Measurements from ENCODE around the gene PPP1R8.
A peak's percentile ranks its signal among the peaks of the same experiment; 100 is the strongest.

The PPP1R8 gene

DNA sequence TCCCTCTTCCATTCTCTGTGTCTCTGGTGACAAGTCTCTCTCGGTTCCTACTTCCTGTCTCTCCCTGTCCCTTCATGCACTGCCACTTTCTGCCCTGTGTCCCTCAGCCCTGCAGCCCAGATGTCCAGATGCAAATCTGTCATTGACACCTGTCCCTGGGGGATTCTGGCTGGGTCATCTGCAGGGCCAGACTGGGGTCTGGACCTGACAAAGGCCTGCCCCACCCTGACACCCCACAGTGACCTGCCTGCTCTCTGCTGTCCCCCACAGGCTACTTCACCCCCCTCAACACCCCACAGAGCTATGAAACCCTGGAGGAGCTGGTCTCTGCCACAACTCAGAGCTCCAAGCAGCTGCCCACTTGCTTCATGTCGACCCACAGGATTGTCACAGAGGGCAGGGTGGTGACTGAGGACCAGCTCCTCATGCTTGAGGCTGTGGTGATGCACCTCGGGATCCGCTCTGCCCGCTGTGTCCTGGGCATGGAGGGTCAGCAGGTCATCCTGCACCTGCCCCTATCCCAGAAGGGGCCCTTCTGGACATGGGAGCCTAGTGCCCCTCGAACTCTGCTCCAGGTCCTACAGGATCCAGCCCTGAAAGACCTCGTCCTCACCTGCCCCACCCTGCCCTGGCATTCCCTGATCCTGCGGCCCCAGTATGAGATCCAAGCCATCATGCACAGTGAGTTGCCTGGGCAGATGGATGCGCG, 48.9 kb downstream of the PPP1R8 start:
- H3K36me3 ChIP-seq (ENCODE audit: insufficient read depth, low read length) = peaks cover 32% of the 10 kb centered on the region; the same call in 1 of the 2 replicates
- H3K27me3 ChIP-seq (ENCODE audit: insufficient read depth, low read length) = no peaks in the 10 kb centered on the region
- H3K4me3 ChIP-seq (ENCODE audit: low read depth, low read length, poor library complexity, severe bottlenecking) = no peak overlapping the region
- H3F3A ChIP-seq (ENCODE audit: insufficient read depth, low read length) = no peaks in the 10 kb centered on the region
- H3K9me2 ChIP-seq (ENCODE audit: low read depth, low read length) = no peaks in the 10 kb centered on the region
- H3K4me1 ChIP-seq (ENCODE audit: insufficient read depth, low read length, severe bottlenecking) = peaks cover 49% of the 10 kb centered on the region
- TF ChIP-seq CTCF (IDR thresholded peaks at IDR 0.05; ENCODE audit: low read length) (no peak), EZH2 (IDR thresholded peaks at IDR 0.05; ENCODE audit: borderline replicate concordance, low read length) (no peak)
- H3K27ac ChIP-seq (ENCODE audit: low read depth, low read length, poor library complexity, severe bottlenecking) = no peak overlapping the region
- H2AFZ ChIP-seq (ENCODE audit: low read length) = no peak overlapping the region
- H3K4me2 ChIP-seq (ENCODE audit: low read length) = no peak overlapping the region
- H4K20me1 ChIP-seq (ENCODE audit: insufficient read depth, low read length) = no peaks in the 10 kb centered on the region
- no peaks in the 10 kb centered on the region for H3K79me2 ChIP-seq (ENCODE audit: insufficient read depth, low read length)
- no peak overlapping the region for H3K9ac ChIP-seq (ENCODE audit: low read length)
- no peaks in the 10 kb centered on the region for H3K9me3 ChIP-seq (ENCODE audit: low read length)

- H3K9me2 ChIP-seq (ENCODE audit: low read depth, low read length) = no peaks in the 10 kb centered on the region
- H3K27me3 ChIP-seq (ENCODE audit: insufficient read depth, low read length) = no peaks in the 10 kb centered on the region
- no peak for TF ChIP-seq EZH2 (IDR thresholded peaks at IDR 0.05; ENCODE audit: borderline replicate concordance, low read length)
- TF ChIP-seq CTCF (IDR thresholded peaks at IDR 0.05; ENCODE audit: low read length) = no peak
- H2AFZ ChIP-seq (ENCODE audit: low read length) = no peak overlapping the region
- peaks cover 45% of the 10 kb centered on the region for H3K4me1 ChIP-seq (ENCODE audit: insufficient read depth, low read length, severe bottlenecking)
- no peak overlapping the region for H3K4me3 ChIP-seq (ENCODE audit: low read depth, low read length, poor library complexity, severe bottlenecking)
- H4K20me1 ChIP-seq (ENCODE audit: insufficient read depth, low read length) = no peaks in the 10 kb centered on the region
- H3F3A ChIP-seq (ENCODE audit: insufficient read depth, low read length) = no peaks in the 10 kb centered on the region
- H3K27ac ChIP-seq (ENCODE audit: low read depth, low read length, poor library complexity, severe bottlenecking) = no peak overlapping the region
- peaks cover 46% of the 10 kb centered on the region for H3K36me3 ChIP-seq (ENCODE audit: insufficient read depth, low read length)
- H3K4me2 ChIP-seq (ENCODE audit: low read length) = no peak overlapping the region
- H3K79me2 ChIP-seq (ENCODE audit: insufficient read depth, low read length) = no peaks in the 10 kb centered on the region
- no peak overlapping the region for H3K9ac ChIP-seq (ENCODE audit: low read length)
- no peaks in the 10 kb centered on the region for H3K9me3 ChIP-seq (ENCODE audit: low read length)
These were observed 51.9 kb downstream of the PPP1R8 start for GRCh38 chr1:27882543-27882903.

GRCh38 chr1:27883536-27883935, 53.0 kb downstream of the PPP1R8 start:
- H3K36me3 ChIP-seq (ENCODE audit: insufficient read depth, low read length) = peaks cover 46% of the 10 kb centered on the region
- no peak for TF ChIP-seq CTCF (IDR thresholded peaks at IDR 0.05; ENCODE audit: low read length)
- TF ChIP-seq EZH2 (IDR thresholded peaks at IDR 0.05; ENCODE audit: borderline replicate concordance, low read length) = no peak
- H3K4me3 ChIP-seq (ENCODE audit: low read depth, low read length, poor library complexity, severe bottlenecking) = peak overlapping the region; percentile 6
- no peaks in the 10 kb centered on the region for H3K27me3 ChIP-seq (ENCODE audit: insufficient read depth, low read length)
- H3K4me2 ChIP-seq (ENCODE audit: low read length) = peak overlapping the region; percentile 42; the same call in 1 of the 2 replicates
- H3K9me3 ChIP-seq (ENCODE audit: low read length) = no peaks in the 10 kb centered on the region
- H3K9me2 ChIP-seq (ENCODE audit: low read depth, low read length) = no peaks in the 10 kb centered on the region
- peaks cover 47% of the 10 kb centered on the region for H3K4me1 ChIP-seq (ENCODE audit: insufficient read depth, low read length, severe bottlenecking)
- H4K20me1 ChIP-seq (ENCODE audit: insufficient read depth, low read length) = no peaks in the 10 kb centered on the region
- H3K27ac ChIP-seq (ENCODE audit: low read depth, low read length, poor library complexity, severe bottlenecking) = peak overlapping the region; percentile 89
- H2AFZ ChIP-seq (ENCODE audit: low read length) = no peak overlapping the region
- peak overlapping the region; percentile 43; the same call in 1 of the 2 replicates for H3K9ac ChIP-seq (ENCODE audit: low read length)
- H3K79me2 ChIP-seq (ENCODE audit: insufficient read depth, low read length) = no peaks in the 10 kb centered on the region
- H3F3A ChIP-seq (ENCODE audit: insufficient read depth, low read length) = no peaks in the 10 kb centered on the region
